Measurements from ENCODE around the gene HNRNPDL. TPM values are rescaled to one million over a fixed set of nuclear protein-coding genes. Genes with fewer than 3 reads are reported as not detected.
"Not testable (repeated sequence)": the region's sequence is repeated elsewhere in the genome, so short reads cannot be mapped to it uniquely, and the experiment has no call there.

The HNRNPDL gene
- 80.2 and 111 TPM in 2 replicates for total RNA-seq

- peak; percentile 90 to 93 for DNase-seq (ENCODE audit: low read depth in 2 of 2)
These were observed at the start of gene HNRNPDL, which contains the start of gene ENOPH1 for GRCh38 chr4:82430193-82430963. TSS of gene HNRNPDL (minus strand) at chr4:82430462. CDS start at chr4:82429690, 772 bp downstream. TSS of gene ENOPH1 (plus strand) at chr4:82430590. CDS start at chr4:82430830, 240 bp downstream.

GRCh38 chr4:82479562-82479961 is 49.3 kb upstream of the HNRNPDL start:
- no peak for DNase-seq (ENCODE audit: low read depth in 2 of 2)

- not testable (repeated sequence) for DNase-seq (ENCODE audit: low read depth in 2 of 2)
These were observed 47.2 kb upstream of the HNRNPDL start for GRCh38 chr4:82477469-82477868.

DNA sequence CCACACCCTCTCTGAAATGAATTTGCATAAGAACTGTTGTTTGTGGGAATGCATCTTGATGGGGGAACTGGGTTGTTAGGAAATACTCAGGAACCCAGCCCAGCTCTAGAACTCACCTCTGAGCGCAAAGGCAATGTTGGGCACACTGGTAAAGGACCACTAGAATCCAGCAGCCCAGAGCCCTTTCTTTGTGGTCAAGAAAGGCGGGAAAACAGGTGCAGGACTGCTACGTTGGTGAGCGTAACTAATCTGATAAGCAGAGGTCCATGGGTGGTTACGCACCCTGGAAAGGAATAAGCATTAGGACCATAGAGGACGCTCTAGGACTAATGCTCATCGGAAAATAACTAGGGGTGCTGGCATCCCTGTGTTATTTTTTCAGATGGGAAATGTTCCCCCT is 45.7 kb upstream of the HNRNPDL start:
- not testable (repeated sequence) for DNase-seq (ENCODE audit: low read depth in 2 of 2)

GRCh38 chr4:82473621-82474164 is 43.4 kb upstream of the HNRNPDL start:
- no peak for DNase-seq (ENCODE audit: low read depth in 2 of 2)

DNA sequence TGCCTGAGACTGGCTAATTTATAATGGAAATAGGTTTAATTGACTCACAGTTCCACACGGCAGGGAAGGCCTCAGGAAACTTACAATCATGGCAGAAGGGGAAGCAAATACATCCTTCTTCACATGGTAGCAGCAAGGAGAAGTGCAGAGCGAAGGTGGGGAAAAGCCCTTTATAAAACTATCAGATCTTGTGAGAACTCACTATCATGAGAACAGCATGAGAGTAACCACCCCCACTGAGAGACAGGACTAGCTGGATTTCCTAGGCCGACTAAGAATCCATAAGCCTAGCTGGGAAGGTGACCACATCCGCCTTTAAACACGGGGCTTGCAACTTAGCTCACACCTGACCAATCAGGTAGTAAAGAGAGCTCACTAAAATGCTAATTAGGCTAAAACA is 42.8 kb upstream of the HNRNPDL start:
- DNase-seq (ENCODE audit: low read depth in 2 of 2) = not testable (repeated sequence)

DNA sequence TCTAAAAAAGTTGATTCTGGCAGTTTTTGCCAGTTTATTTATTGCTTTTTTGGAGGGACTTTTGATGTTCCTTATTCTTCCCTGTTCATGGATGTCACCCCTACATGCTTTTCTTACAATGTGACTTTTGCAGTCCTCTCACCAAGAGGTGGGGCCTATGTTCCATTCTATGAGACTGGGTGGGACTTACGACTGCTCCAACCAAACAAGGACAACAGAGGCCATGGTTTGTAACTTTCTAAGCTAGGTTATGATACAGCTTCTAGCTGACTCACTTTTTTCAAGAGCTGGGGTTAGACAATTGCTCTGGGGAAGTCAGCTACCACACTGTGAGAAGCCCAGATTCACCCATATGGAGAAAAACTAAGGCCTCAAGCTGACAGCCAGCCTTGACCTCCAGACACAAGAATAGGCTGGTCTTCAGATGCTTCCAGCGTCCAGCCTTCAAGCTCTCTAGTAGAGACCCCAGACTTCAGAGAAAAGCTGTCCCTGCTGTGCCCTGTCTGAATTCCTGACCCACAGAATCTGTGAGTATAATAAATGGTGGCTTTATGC is 39.6 kb upstream of the HNRNPDL start:
- DNase-seq (ENCODE audit: low read depth in 2 of 2) = peak in 1 of 2 donors; percentile 58

DNA sequence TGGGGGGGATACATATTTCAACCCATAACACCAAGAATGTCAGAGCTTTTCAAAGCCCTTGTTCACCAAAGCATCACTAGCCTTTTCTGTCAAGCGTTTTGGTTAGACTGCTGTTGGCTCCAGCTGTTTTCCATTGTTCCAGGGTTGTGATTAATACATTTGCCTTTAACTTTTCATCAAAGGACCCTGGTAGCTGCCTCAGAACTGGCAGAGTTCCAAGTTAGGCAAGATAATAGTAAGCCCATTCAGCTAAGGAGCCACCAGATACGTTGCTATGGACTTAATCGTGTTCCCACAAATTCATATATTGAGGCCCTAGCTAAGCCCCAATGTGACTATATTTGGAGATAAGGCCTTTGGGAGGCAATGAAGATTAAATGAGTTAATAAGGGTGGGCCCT is 37.2 kb upstream of the HNRNPDL start:
- DNase-seq (ENCODE audit: low read depth in 2 of 2) = peak in 1 of 2 donors; percentile 44

DNA sequence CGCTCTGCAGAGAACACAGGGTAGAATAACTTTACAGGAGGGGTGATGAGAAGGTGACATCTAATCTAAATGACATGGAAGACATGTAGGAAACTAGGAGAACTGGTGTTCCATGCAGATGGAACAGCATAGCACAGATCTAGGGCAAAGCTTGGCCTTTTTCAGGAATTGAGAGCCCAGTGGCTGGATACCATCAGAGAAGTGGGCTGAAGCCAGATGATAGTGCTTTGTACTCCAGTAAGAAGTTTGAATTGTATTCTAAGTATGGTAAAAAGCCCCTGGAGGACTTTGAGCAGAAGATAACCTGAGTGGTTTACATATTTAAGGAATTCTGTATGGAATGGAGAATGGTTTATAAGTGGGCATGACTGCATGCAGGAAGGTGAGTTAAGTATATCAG is 33.0 kb upstream of the HNRNPDL start:
- DNase-seq (ENCODE audit: low read depth in 2 of 2) = no peak

- peak; percentile 72 to 84 for DNase-seq (ENCODE audit: low read depth in 2 of 2)
These were observed 32.2 kb upstream of the HNRNPDL start for GRCh38 chr4:82462415-82462831.

DNA sequence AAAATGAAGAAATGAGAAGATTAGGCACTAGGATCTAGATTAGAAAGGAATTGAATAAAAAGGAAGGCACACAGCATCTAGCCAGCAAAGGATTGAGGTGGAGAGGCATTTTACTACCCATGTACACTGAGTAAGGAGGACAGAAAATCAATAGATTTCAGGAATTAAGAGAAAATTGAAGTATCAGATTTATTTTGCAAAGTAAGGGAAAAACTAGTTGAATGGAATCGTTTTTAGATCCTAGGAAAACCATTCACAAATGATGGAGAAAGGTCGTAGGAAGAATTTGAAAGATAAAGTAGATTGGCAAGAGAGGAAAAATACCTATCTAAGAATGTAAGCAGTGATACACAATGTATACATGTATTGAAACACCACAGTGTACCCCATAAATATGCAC is 31.4 kb upstream of the HNRNPDL start:
- no peak for DNase-seq (ENCODE audit: low read depth in 2 of 2)

GRCh38 chr4:82458729-82459128 is 28.5 kb upstream of the HNRNPDL start:
- DNase-seq (ENCODE audit: low read depth in 2 of 2) = no peak

GRCh38 chr4:82457266-82457665 is 27.0 kb upstream of the HNRNPDL start:
- peak in 1 of 2 donors; percentile 30 for DNase-seq (ENCODE audit: low read depth in 2 of 2)

GRCh38 chr4:82452026-82452425 is 21.8 kb upstream of the HNRNPDL start:
- no peak for DNase-seq (ENCODE audit: low read depth in 2 of 2)

DNA sequence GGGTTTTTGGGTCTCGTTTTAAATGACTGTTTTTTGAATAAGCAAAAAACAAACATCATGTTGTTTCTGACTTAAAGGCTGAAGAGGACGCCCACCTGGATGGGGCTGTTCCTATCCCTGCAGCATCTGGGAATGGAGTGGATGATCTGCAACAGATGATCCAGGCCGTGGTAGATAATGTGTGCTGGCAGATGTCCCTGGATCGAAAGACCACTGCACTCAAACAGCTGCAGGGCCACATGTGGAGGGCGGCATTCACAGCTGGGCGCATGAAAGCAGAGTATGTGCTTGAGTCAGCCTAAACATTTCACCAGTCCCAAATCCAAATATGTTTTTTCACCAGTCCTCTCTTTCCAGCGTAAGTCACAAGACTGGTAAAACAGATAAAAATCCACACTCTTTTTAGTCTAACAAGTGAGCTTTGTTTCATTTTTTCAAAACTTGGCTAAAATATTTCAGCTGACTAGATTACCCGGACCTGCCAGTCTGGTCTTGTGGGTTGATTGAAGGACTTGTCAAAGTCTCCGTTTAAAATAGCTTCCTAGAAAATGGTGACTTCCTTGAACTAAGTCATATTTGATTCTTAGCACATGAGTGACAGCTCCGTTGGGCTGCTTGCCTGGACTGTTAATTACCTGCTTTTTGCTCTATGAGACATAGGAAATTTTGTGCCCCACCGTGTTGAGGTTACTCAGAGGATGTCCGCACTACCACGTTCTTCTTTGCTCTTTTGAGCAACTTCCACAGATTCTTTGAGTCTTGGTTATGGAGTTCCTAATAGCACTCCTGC is 20.9 kb upstream of the HNRNPDL start:
- no peak for DNase-seq (ENCODE audit: low read depth in 2 of 2)

DNA sequence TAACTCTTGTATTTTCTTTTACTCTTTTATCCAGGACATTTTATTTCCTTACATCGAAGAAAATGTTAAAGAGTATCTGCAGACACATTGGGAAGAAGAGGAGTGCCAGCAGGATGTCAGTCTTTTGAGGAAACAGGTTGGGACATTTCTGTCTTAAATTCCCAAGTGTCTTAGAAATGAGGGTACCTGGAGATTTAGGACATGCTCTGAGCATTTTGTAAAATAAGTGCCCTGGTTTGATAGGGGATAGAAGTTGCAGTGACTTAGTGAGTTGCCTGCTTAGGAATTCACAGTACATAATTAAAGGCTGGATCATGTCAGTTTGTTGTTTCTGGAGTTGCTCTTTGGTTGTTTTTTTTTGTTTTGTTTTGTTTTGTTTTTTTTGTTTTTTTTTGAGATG is 17.6 kb upstream of the HNRNPDL start:
- DNase-seq (ENCODE audit: low read depth in 2 of 2) = no peak

- DNase-seq (ENCODE audit: low read depth in 2 of 2) = no peak
These were observed 8.8 kb upstream of the HNRNPDL start for GRCh38 chr4:82439088-82439487.

- no peak for DNase-seq (ENCODE audit: low read depth in 2 of 2)
These were observed 7.2 kb upstream of the HNRNPDL start for GRCh38 chr4:82437285-82438005.

- no peak for DNase-seq (ENCODE audit: low read depth in 2 of 2)
These were observed 6.5 kb upstream of the HNRNPDL start for GRCh38 chr4:82436780-82437179.

DNA sequence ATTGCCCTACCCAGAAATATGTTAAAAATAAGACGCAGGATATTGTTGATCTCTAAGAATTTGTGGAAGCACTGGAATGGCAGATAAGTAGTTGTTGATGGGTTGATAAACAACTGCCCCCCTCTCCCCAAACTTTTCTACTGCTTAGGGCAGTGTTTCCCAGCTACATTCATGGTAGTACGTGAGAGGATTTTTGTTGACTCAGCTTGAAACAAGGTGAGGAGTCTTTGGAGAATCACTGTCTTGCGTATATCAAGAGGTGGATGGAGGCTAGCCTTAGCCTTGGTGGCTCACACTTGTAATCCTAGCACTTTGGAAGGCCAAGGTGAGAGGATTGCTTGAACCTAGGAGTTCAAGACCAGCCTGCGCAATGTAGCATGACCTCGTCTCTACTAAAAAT is 5.9 kb upstream of the HNRNPDL start:
- no peak for DNase-seq (ENCODE audit: low read depth in 2 of 2)

DNA sequence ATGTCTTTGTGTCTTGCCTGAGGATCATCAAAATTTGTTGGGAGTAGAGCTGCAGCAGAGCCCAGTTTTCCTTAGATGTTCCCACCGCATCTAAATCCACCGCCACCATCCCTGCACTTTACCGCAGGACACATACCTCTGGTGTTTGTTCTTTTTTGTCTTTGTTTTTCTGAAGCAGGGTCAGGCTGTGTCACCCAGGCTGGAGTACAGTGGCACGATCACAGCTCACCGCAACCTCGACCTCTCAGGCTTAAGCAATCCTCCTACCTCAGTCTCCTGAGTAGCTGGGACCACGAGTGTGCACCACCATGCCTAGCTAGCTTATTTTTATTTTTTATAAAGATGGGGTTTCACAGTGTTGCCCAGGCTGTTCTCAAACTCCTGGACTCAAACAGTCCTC is 4.7 kb upstream of the HNRNPDL start:
- no peak for DNase-seq (ENCODE audit: low read depth in 2 of 2)
